Measurements from ENCODE around the gene LRIT1.
"Not testable (repeated sequence)": the region's sequence is repeated elsewhere in the genome, so short reads cannot be mapped to it uniquely, and the experiment has no call there.

The LRIT1 gene

GRCh38 chr10:84241185-84241790 lies at the start of gene LRIT1:
TSS of gene LRIT1 (minus strand) at chr10:84241546. CDS start at chr10:84241439, 107 bp downstream.
- no peak for DNase-seq (ENCODE audit: low read depth)
- no peak within 1 kb of the TSS for H3K4me3 ChIP-seq (ENCODE audit: low read depth, low read length)
- TF ChIP-seq POLR2A (IDR thresholded peaks at IDR 0.05; ENCODE audit: extremely low read depth, insufficient read length) (no peak), MYC (IDR thresholded peaks at IDR 0.05; ENCODE audit: low read depth, low read length) (no peak), MAX (IDR thresholded peaks at IDR 0.05; ENCODE audit: low read depth, low read length) (no peak), CTCF (IDR thresholded peaks at IDR 0.05; ENCODE audit: low read depth, low read length) (no peak)

- TF ChIP-seq CTCF (IDR thresholded peaks at IDR 0.05; ENCODE audit: low read depth, low read length) (no peak), POLR2A (IDR thresholded peaks at IDR 0.05; ENCODE audit: extremely low read depth, insufficient read length) (no peak), MAX (IDR thresholded peaks at IDR 0.05; ENCODE audit: low read depth, low read length) (no peak), MYC (IDR thresholded peaks at IDR 0.05; ENCODE audit: low read depth, low read length) (no peak)
- no peak for DNase-seq (ENCODE audit: low read depth)
- H3K4me3 ChIP-seq (ENCODE audit: low read depth, low read length): no peak overlapping the region
Observed at GRCh38 chr10:84290235-84290634, 48.9 kb upstream of the LRIT1 start.

GRCh38 chr10:84289521-84290200 lies 48.3 kb upstream of the LRIT1 start:
- TF ChIP-seq MYC (IDR thresholded peaks at IDR 0.05; ENCODE audit: low read depth, low read length) (no peak), MAX (IDR thresholded peaks at IDR 0.05; ENCODE audit: low read depth, low read length) (no peak), CTCF (IDR thresholded peaks at IDR 0.05; ENCODE audit: low read depth, low read length) (no peak), POLR2A (IDR thresholded peaks at IDR 0.05; ENCODE audit: extremely low read depth, insufficient read length) (no peak)
- no peak overlapping the region for H3K4me3 ChIP-seq (ENCODE audit: low read depth, low read length)
- DNase-seq (ENCODE audit: low read depth): no peak

GRCh38 chr10:84288151-84288550 lies 46.8 kb upstream of the LRIT1 start:
- no peak overlapping the region for H3K4me3 ChIP-seq (ENCODE audit: low read depth, low read length)
- no peak for TF ChIP-seq POLR2A (IDR thresholded peaks at IDR 0.05; ENCODE audit: extremely low read depth, insufficient read length)
- no peak for TF ChIP-seq CTCF (IDR thresholded peaks at IDR 0.05; ENCODE audit: low read depth, low read length)
- no peak for DNase-seq (ENCODE audit: low read depth)

GRCh38 chr10:84286695-84287094 lies 45.3 kb upstream of the LRIT1 start:
- TF ChIP-seq CTCF (IDR thresholded peaks at IDR 0.05; ENCODE audit: low read depth, low read length) (no peak), POLR2A (IDR thresholded peaks at IDR 0.05; ENCODE audit: extremely low read depth, insufficient read length) (no peak), MYC (IDR thresholded peaks at IDR 0.05; ENCODE audit: low read depth, low read length) (no peak), MAX (IDR thresholded peaks at IDR 0.05; ENCODE audit: low read depth, low read length) (no peak)
- DNase-seq (ENCODE audit: low read depth): no peak

GRCh38 chr10:84279876-84280475 lies 38.6 kb upstream of the LRIT1 start:
- not testable (repeated sequence) for DNase-seq (ENCODE audit: low read depth); H3K4me3 ChIP-seq (ENCODE audit: low read depth, low read length)

More at GRCh38 chr10:84286695-84287094, 45.3 kb upstream of the LRIT1 start:
- no peak overlapping the region for H3K4me3 ChIP-seq (ENCODE audit: low read depth, low read length)
